Small intestine (tissue), 7 donors: ENCODE data around the gene ZFYVE28. TPM values are rescaled to one million over a fixed set of nuclear protein-coding genes. Genes with fewer than 3 reads are reported as not detected.
A peak's percentile ranks its signal among the peaks of the same experiment; 100 is the strongest.

Experiments
- DNase-seq, 2 donors: peaks; one replicate each; pipeline versions ENCODE4 v3.0.0 to v3.0.0-alpha.2; 2013
- FAIRE-seq: peaks from 2 replicates; lab custom pipeline; 2012; peaks lifted over from hg19 to GRCh38; lab: Jason Lieb, UNC
- H3K27ac ChIP-seq, 3 donors: one replicate each; pipeline ENCODE4 v1.5.1; 2013; ENCODE audit warnings: low read length in 2 of 3, mild to moderate bottlenecking in 2 of 3, control low read depth in 1 of 3, inconsistent platforms in 1 of 3, low read depth in 1 of 3, moderate library complexity in 1 of 3
- H3K27me3 ChIP-seq, 3 donors: one replicate each; pipeline ENCODE4 v1.6.1; 2013; ENCODE audit warnings: low read length in 3 of 3, inconsistent platforms in 1 of 3; ENCODE audit not compliant: control insufficient read depth in 3 of 3, insufficient read depth in 3 of 3
- H3K36me3 ChIP-seq, 3 donors: one replicate each; pipeline ENCODE4 v1.6.1; 2013; ENCODE audit warnings: low read length in 3 of 3, inconsistent platforms in 1 of 3, low read depth in 1 of 3, mild to moderate bottlenecking in 1 of 3, moderate library complexity in 1 of 3; ENCODE audit not compliant: control insufficient read depth in 3 of 3, insufficient read depth in 2 of 3
- H3K4me1 ChIP-seq, 3 donors: one replicate each; pipeline ENCODE4 v1.6.1; 2013; ENCODE audit warnings: low read length in 2 of 3, inconsistent platforms in 1 of 3, low read depth in 1 of 3, mild to moderate bottlenecking in 1 of 3, moderate library complexity in 1 of 3; ENCODE audit not compliant: control insufficient read depth in 3 of 3, insufficient read depth in 2 of 3
- H3K4me3 ChIP-seq, 3 donors: one replicate each; pipeline ENCODE4 v1.5.1; 2013; ENCODE audit warnings: low read length in 3 of 3, control low read depth in 1 of 3, inconsistent platforms in 1 of 3, low read depth in 1 of 3, mild to moderate bottlenecking in 1 of 3, moderate library complexity in 1 of 3
- H3K9me3 ChIP-seq, 2 donors: one replicate each; pipeline ENCODE4 v1.6.1; 2013; ENCODE audit warnings: low read depth in 1 of 2, low read length in 1 of 2; ENCODE audit not compliant: control insufficient read depth in 2 of 2, insufficient read depth in 1 of 2
- WGBS, 3 donors: extraction: QIAGEN DNeasy Blood & Tissue Kit; methylation state at CpG; one replicate each; pipeline ENCODE4 v1.1.7; 2013; 5-methylcytosine and 5-hydroxymethylcytosine counted together
- polyA plus RNA-seq, 4 donors: library from polyadenylated mRNA; stranded (reverse) in 3 of 4; unstranded in 1 of 4; fragments of 200-250 nt in 3 of 4; fragments of 120-200 nt in 1 of 4; gene quantifications; one replicate each; pipeline versions ENCODE4 v1.2.1 to v1.2.3, GENCODE V29; 2013
- donor health status: healthy with polysubstance abuse.
- donor health status: control.
- donor health status: control.
- donor health status: Bipolar disorder and iron deficiency.
- donor health status: healthy.

ZFYVE28 gene
- polyA plus RNA-seq, 4 donors: 8.6 to 29.5 (median 12.8) TPM

- WGBS, 3 donors: 87 to 91% (median 88%) methylated on average over 37 to 40 of the region's 40 CpGs
- Histone ChIP-seq H3K27me3 (no peaks in the 10 kb centered on the region), H3K4me3 (no peak overlapping the region), H3K27ac (no peak overlapping the region), H3K36me3 (no peaks in the 10 kb centered on the region), H3K4me1 (peaks cover 0 to 6% (median 0%) of the 10 kb centered on the region in 3 donors), H3K9me3 (peaks cover 0 to 10% of the 10 kb centered on the region in 2 donors)
- DNase-seq (no peak), FAIRE-seq (no peak)
Measured at GRCh38 chr4:2297606-2298531, 120.6 kb downstream of the ZFYVE28 start.

- Histone ChIP-seq H3K4me1 (peaks cover 0 to 6% (median 0%) of the 10 kb centered on the region in 3 donors), H3K9me3 (peaks cover 0 to 2% of the 10 kb centered on the region in 2 donors), H3K36me3 (no peaks in the 10 kb centered on the region), H3K4me3 (no peak overlapping the region), H3K27ac (no peak overlapping the region), H3K27me3 (no peaks in the 10 kb centered on the region)
- DNase-seq (no peak), FAIRE-seq (no peak)
- 68 to 81% (median 73%) methylated on average over 34 to 37 of the region's 37 CpGs for WGBS, 3 donors
Measured at GRCh38 chr4:2296631-2297601, 121.5 kb downstream of the ZFYVE28 start.

- no peaks in the 10 kb centered on the region for H3K27me3 ChIP-seq
- H3K27ac ChIP-seq: no peak overlapping the region
- peaks cover 0 to 6% (median 0%) of the 10 kb centered on the region in 3 donors for H3K4me1 ChIP-seq
- no peak overlapping the region for H3K4me3 ChIP-seq
- DNase-seq (no peak), FAIRE-seq (no peak)
- H3K36me3 ChIP-seq: no peaks in the 10 kb centered on the region
- H3K9me3 ChIP-seq: no peaks in the 10 kb centered on the region
- 65 to 85% (median 74%) methylated on average over 14 of the region's 14 CpGs for WGBS, 3 donors
Measured at GRCh38 chr4:2295900-2296442, 122.5 kb downstream of the ZFYVE28 start.

- no peaks in the 10 kb centered on the region for H3K27me3 ChIP-seq
- H3K4me1 ChIP-seq: peaks cover 0 to 6% (median 0%) of the 10 kb centered on the region in 3 donors
- no peak overlapping the region for H3K27ac ChIP-seq
- H3K4me3 ChIP-seq: no peak overlapping the region
- 80 to 94% (median 81%) methylated on average over 9 of the region's 9 CpGs for WGBS, 3 donors
- DNase-seq: no peak
- H3K9me3 ChIP-seq: no peaks in the 10 kb centered on the region
- H3K36me3 ChIP-seq: no peaks in the 10 kb centered on the region
- FAIRE-seq: no peak
Measured at GRCh38 chr4:2295500-2295899, 122.9 kb downstream of the ZFYVE28 start.

GRCh38 chr4:2292646-2293108, 125.8 kb downstream of the ZFYVE28 start:
- WGBS, 3 donors: 67 to 83% (median 83%) methylated on average over 6 of the region's 6 CpGs
- H3K36me3 ChIP-seq: peaks cover 0 to 3% (median 0%) of the 10 kb centered on the region in 3 donors
- no peak for DNase-seq
- H3K27me3 ChIP-seq: no peaks in the 10 kb centered on the region
- H3K4me3 ChIP-seq: no peak overlapping the region
- H3K4me1 ChIP-seq: peaks cover 0 to 6% (median 0%) of the 10 kb centered on the region in 3 donors
- H3K27ac ChIP-seq: no peak overlapping the region
- FAIRE-seq: no peak
- no peaks in the 10 kb centered on the region for H3K9me3 ChIP-seq

- FAIRE-seq (no peak), DNase-seq (no peak)
- 83 to 88% (median 84%) methylated on average over 20 of the region's 20 CpGs for WGBS, 3 donors
- Histone ChIP-seq H3K9me3 (no peaks in the 10 kb centered on the region), H3K36me3 (peaks cover 0 to 3% (median 0%) of the 10 kb centered on the region in 3 donors), H3K27me3 (no peaks in the 10 kb centered on the region), H3K4me1 (peaks cover 0 to 6% (median 0%) of the 10 kb centered on the region in 3 donors), H3K4me3 (no peak overlapping the region), H3K27ac (no peak overlapping the region)
Measured at GRCh38 chr4:2291705-2292645, 126.5 kb downstream of the ZFYVE28 start.

GRCh38 chr4:2290974-2291704, 127.3 kb downstream of the ZFYVE28 start:
- H3K4me1 ChIP-seq: peaks cover 0 to 3% (median 0%) of the 10 kb centered on the region in 3 donors
- peak overlapping the region in 1 of 3 donors; percentile 45 for H3K27ac ChIP-seq
- DNase-seq: peak in 1 of 2 donors; percentile 62
- H3K36me3 ChIP-seq: peaks cover 0 to 3% (median 0%) of the 10 kb centered on the region in 3 donors
- no peak overlapping the region for H3K4me3 ChIP-seq
- H3K9me3 ChIP-seq: no peaks in the 10 kb centered on the region
- FAIRE-seq: no peak
- no peaks in the 10 kb centered on the region for H3K27me3 ChIP-seq
- 58 to 77% (median 68%) methylated on average over 24 of the region's 24 CpGs for WGBS, 3 donors
